A673 (cell line): ENCODE measurements around the gene HYAL3. TPM values are rescaled to one million over a fixed set of nuclear protein-coding genes. Genes with fewer than 3 reads are reported as not detected.

Experiments
- BruUV-seq: library from RNA; stranded (reverse); fragments of 400-500 nt; replicated peaks from 2 replicates; lab custom pipeline; 2021; lab: Mats Ljungman, UMichigan
- CTCF ChIA-PET: fragments of 300-600 bp; sonication (Branson Sonifier 250); formaldehyde crosslinking; loops from one replicate; lab custom pipeline; 2022; ENCODE audit warnings: antibody characterized with exemption; lab: Charles Lee
- POLR2A ChIA-PET: fragments of 300-600 bp; sonication (Branson Sonifier 250); formaldehyde crosslinking; loops from one replicate; lab custom pipeline; 2022; ENCODE audit warnings: antibody characterized with exemption; ENCODE audit not compliant: low non-redundant PET; lab: Charles Lee
- DNase-seq: peaks from one replicate; pipeline ENCODE4 v3.0.0-alpha.2; 2015; ENCODE audit warnings: low spot score
- H3K27ac ChIP-seq: fragments of 200-600 bp; sonication (generic); 2 replicates; pipeline ENCODE4 v1.5.1; 2016; ENCODE audit warnings: mixed run types, low read depth, mild to moderate bottlenecking, mixed read lengths, antibody characterized with exemption, low read length; ENCODE audit not compliant: poor library complexity, severe bottlenecking
- H3K27me3 ChIP-seq: fragments of 200-600 bp; sonication (generic); replicated peaks from 2 replicates; pipeline ENCODE4 v1.6.1; 2017; ENCODE audit warnings: mixed run types, low read depth, mild to moderate bottlenecking, mixed read lengths, antibody characterized with exemption, low read length; ENCODE audit not compliant: insufficient read depth, poor library complexity
- H3K36me3 ChIP-seq: fragments of 200-600 bp; sonication (generic); 2 replicates; pipeline ENCODE4 v1.6.1; 2016; ENCODE audit warnings: mixed run types, mild to moderate bottlenecking, mixed read lengths, antibody characterized with exemption, low read length; ENCODE audit not compliant: insufficient read depth, poor library complexity, severe bottlenecking
- H3K4me1 ChIP-seq: fragments of 200-600 bp; sonication (generic); 2 replicates; pipeline ENCODE4 v1.6.1; 2017; ENCODE audit warnings: mixed run types, mild to moderate bottlenecking, mixed read lengths, antibody characterized with exemption, low read length; ENCODE audit not compliant: insufficient read depth, poor library complexity, severe bottlenecking
- H3K4me3 ChIP-seq: fragments of 200-600 bp; sonication (generic); 2 replicates; pipeline ENCODE4 v1.5.1; 2016; ENCODE audit warnings: low read depth, mixed run types, mild to moderate bottlenecking, mixed read lengths, low read length; ENCODE audit not compliant: poor library complexity, severe bottlenecking
- H3K9me3 ChIP-seq: fragments of 200-600 bp; sonication (generic); 2 replicates; pipeline ENCODE4 v1.6.1; 2016; ENCODE audit warnings: mixed run types, low read depth, mild to moderate bottlenecking, mixed read lengths, antibody characterized with exemption, low read length; ENCODE audit not compliant: poor library complexity, severe bottlenecking
- CTCF ChIP-seq: fragments of 300-800, 200-600 bp; sonication (generic); conservative IDR thresholded peaks from 2 replicates; pipeline ENCODE4 v1.5.1; 2017; ENCODE audit warnings: low read depth, mild to moderate bottlenecking, antibody characterized with exemption, low read length, moderate library complexity, mixed read lengths
- EZH2 ChIP-seq: fragments of 200-600 bp; sonication (generic); IDR thresholded peaks from 2 replicates; pipeline ENCODE4 v1.6.1; 2017; ENCODE audit warnings: borderline replicate concordance, low read depth, mild to moderate bottlenecking, mixed read lengths, antibody characterized with exemption, low read length; ENCODE audit not compliant: poor library complexity, severe bottlenecking
- intact Hi-C: fragments of 100-400 bp; cut with micrococcal nuclease; formaldehyde crosslinking; loops from one replicate; pipeline ENCODE4 v1.10.0; 2022; ENCODE audit not compliant: unreplicated experiment
- total RNA-seq: library from RNA; stranded (reverse); gene quantifications from 2 replicates; pipeline ENCODE4 v1.2.3, GENCODE V29; 2021

Gene HYAL3
- total RNA-seq, 1 experiment from 2014 or later: 3.0 TPM

- ChIA-PET POLR2A (no interaction called here), CTCF (no interaction called here)
- DNase-seq: no peak
- Histone ChIP-seq H3K27me3 (no peaks in the 10 kb centered on the region), H3K4me3 (no peak overlapping the region), H3K9me3 (no peaks in the 10 kb centered on the region), H3K27ac (no peak overlapping the region), H3K36me3 (peaks cover 16% of the 10 kb centered on the region), H3K4me1 (no peaks in the 10 kb centered on the region)
- no TSS peak for BruUV-seq
- no peak for TF ChIP-seq CTCF
- no peak for TF ChIP-seq EZH2
- intact Hi-C loops: no loop called here
Measured at GRCh38 chr3:50333744-50334328, 34.6 kb upstream of the HYAL3 start.

GRCh38 chr3:50331364-50331907, 32.2 kb upstream of the HYAL3 start:
- TF ChIP-seq CTCF (no peak), EZH2 (no peak)
- ChIA-PET CTCF (no interaction called here), POLR2A (no interaction called here)
- H3K9me3 ChIP-seq: no peaks in the 10 kb centered on the region
- peaks cover 16% of the 10 kb centered on the region for H3K36me3 ChIP-seq
- no peak overlapping the region for H3K27ac ChIP-seq
- no peaks in the 10 kb centered on the region for H3K27me3 ChIP-seq
- no peak overlapping the region for H3K4me3 ChIP-seq
- intact Hi-C loops: no loop called here
- BruUV-seq: no TSS peak
- no peaks in the 10 kb centered on the region for H3K4me1 ChIP-seq
- DNase-seq: no peak

- peaks cover 16% of the 10 kb centered on the region for H3K36me3 ChIP-seq
- H3K27ac ChIP-seq: no peak overlapping the region
- intact Hi-C loops: no loop called here
- DNase-seq: no peak
- H3K4me1 ChIP-seq: no peaks in the 10 kb centered on the region
- H3K9me3 ChIP-seq: no peaks in the 10 kb centered on the region
- H3K4me3 ChIP-seq: no peak overlapping the region
- H3K27me3 ChIP-seq: no peaks in the 10 kb centered on the region
- ChIA-PET CTCF (no interaction called here), POLR2A (no interaction called here)
- TF ChIP-seq CTCF (no peak), EZH2 (no peak)
- BruUV-seq: no TSS peak
Measured at GRCh38 chr3:50330330-50330729, 31.1 kb upstream of the HYAL3 start.
